NCI-H2171 (cell line): ENCODE measurements around the gene IL3RA.
"Not testable (repeated sequence)": the region's sequence is repeated elsewhere in the genome, so short reads cannot be mapped to it uniquely, and the experiment has no call there.

ENCODE experiments used
- DNase-seq: peaks from one replicate; lab custom pipeline; 2025; lab: John Stamatoyannopoulos, UW

The IL3RA gene

DNA sequence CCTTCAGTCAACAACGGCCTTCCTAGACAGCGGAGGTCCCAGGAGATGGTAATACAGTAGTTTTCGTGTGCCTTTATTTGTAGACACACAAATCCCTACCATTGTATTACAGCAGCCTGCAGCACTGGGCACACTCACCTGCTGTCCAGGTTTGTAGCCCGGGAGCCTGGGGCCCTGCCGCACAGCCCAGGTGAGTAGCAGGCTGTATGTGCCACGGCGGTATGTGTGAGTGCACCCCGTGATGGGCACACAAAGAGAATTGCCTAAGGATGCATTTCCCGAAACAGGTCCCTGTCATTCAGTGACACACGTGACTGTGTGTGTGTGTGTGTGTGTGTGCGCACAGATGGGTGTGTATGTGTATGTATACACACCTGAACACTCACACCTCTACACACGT, 63.5 kb downstream of the IL3RA start:
- no peak for DNase-seq

DNA sequence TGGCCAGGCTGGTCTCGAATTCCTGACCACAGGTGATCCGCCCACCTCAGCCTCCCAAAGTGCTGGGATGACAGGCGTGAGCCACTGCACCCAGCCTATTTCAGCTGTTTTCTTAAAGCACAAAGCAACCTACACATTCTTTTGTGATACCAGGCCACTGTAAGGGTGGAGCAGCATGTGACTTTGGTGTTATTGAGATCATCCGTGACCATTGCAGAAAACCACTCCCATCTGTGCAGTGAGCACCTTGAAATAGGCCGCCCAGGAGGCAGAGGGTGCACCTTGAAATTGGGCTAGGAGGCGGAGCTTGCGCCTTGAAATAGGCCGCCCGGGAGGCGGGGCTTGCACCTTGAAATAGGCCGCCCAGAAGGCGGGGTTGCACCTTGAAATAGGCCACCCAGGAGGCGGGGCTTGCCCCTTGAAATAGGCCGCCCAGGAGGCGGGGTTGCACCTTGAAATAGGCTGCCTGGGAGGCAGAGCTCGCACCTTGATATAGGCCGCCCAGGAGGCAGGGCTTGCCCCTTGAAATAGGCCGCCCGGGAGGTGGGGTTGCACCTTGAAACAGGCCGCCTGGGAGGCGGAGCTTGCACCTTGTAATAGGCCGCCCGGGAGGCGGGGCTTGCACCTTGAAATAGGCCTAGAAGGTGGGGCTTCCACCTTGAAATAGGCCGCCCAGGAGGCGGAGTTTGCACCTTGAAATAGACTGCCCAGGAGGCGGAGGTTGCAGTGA, 64.3 kb downstream of the IL3RA start:
- no peak for DNase-seq

- no peak for DNase-seq
Observed at GRCh38 chrX:1401611-1402430, 65.2 kb downstream of the IL3RA start.

DNA sequence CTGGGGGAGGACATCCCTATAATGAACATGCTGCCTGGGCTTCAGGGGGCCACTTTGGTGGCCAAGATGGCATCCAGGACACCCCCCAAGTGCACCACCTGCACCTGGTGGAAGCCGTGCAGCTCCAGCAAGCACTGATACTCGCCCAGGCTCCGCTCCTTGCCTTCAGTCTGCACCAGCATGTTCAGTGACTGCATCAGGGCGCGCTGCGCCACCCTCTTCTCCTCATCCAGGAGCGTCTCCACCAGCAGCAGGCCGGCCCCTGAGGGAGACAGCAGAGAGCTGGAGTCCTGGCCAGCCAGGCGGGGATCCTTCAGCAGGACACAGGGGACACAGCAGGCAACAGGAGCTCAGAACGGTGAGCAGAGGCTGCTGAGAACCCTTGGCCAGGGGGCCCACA, 66.6 kb downstream of the IL3RA start:
- no peak for DNase-seq

DNA sequence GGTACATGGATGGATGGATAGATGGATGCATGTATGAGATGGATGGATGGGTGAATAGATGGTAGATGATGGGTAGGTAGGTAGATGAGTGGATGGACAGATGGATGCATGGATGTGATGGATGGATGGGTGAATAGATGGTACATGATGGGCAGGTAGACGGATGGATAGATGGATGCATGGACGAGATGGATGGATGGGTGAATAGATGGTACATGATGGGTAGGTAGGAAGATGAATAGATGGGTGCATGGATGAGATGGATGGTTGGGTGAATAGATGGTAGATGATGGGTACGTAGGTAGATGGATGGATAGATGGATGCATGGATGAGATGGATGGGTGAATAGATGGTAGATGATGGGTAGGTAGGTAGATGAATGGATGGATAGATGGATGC, 67.3 kb downstream of the IL3RA start:
- DNase-seq = not testable (repeated sequence)

DNA sequence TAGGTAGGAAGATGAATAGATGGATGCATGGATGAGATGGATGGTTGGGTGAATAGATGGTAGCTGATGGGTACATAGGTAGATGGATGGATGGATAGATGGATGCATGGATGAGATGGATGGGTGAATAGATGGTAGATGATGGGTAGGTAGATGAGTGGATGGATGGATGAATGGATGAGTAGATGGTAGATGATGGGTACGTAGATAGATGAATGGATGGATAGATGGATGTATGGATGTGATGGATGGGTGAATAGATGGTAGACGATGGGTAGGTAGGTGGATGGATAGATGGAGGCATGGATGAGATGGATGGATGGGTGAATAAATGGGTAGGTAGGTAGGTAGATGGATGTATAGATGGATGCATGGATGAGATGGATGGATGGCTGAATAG, 69.2 kb downstream of the IL3RA start:
- DNase-seq = not testable (repeated sequence)

- DNase-seq = no peak
Observed at GRCh38 chrX:1407035-1407434, 70.5 kb downstream of the IL3RA start.

DNA sequence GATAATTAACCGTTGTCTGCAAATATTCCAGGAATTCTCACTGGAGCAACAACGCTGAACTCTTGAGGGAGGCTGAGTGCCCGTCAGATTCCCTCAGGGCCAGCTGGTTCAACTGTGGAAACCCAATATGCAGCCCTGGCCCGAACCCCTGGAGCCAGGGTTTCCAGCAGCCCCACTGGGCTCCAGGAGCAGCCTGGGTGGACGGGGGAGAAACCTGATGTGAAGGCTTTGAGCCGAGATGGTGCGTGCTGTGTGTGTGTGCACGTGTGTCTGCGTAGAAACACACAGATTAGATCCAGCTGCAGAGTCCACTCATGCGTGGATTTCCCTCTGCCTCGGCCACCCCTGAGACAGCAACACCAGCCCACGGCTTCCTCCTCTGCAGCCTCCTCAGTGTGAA, 74.7 kb downstream of the IL3RA start:
- no peak for DNase-seq

- no peak for DNase-seq
Observed at GRCh38 chrX:1412551-1413161, 76.1 kb downstream of the IL3RA start.

GRCh38 chrX:1416327-1416784, 79.8 kb downstream of the IL3RA start:
- no peak for DNase-seq

DNA sequence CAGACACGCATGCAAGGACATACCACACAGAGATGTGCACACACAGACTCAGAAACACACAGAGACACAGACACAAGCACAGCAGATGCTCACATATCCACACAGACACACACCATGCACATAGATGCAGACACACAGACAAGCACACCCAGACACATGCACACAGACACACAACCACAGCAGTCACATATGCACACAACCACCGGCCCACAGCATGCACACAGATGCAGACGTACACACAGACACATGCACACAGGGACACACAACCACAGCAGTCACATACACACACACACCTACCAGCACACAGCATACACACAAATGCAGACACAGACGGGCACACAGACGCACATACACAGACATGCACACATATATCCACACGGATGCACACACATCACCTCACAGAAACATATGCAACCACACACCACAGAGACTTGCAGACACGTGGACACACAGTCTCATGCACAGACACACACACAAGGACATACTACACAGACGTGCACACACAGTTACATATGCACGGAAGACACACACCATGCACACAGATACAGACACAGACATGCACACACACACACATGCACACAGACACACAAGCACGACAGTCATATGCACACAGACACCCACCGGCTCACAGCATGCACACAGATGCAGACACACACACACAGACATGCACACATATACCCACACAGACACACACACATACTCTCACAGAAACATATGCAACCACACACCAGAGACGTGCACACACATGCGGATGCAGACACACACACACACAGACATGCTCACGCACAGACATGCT, 80.6 kb downstream of the IL3RA start:
- no peak for DNase-seq

DNA sequence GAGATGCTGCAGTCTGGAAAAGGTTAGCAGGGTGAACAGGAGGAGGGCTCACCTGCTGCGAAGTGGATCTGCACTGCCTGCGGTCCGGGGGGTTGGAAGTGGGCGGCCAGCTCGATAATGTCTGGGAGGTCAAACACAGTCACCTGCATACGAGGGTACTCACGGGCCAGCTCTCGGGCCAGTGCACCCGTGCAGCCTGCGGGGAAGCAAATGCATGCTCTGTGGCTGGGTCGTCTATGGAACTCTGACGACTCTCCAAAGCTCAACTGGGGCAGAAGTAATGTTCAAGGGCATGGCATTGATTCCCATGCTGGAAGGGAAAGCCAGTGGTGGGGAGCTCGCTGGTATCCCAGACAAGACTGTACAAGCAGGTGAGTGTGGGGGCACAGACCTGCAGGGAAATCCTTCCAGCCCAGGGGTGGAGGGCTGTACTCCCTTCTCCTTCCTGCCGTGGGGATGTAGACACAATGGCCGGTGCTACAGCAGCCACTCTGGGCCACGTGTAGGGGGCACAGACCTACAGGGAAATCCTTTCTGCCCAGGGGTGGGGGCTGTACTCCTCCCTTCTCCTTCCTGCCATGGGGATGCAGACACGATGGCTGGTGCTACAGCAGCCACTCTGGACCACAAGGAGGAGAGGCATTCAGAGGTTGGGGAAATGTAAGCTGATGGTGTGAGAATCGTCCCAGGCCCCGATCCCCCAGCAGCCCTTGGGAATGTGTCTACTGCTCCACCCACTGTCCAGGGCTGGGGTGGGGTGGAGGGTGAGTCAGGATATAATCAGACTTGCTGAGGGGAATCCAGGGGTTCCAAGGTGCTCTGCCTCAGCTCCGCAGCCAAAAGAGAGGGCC, 81.6 kb downstream of the IL3RA start:
- DNase-seq = no peak

- DNase-seq = no peak
Observed at GRCh38 chrX:1418901-1419544, 82.4 kb downstream of the IL3RA start.

DNA sequence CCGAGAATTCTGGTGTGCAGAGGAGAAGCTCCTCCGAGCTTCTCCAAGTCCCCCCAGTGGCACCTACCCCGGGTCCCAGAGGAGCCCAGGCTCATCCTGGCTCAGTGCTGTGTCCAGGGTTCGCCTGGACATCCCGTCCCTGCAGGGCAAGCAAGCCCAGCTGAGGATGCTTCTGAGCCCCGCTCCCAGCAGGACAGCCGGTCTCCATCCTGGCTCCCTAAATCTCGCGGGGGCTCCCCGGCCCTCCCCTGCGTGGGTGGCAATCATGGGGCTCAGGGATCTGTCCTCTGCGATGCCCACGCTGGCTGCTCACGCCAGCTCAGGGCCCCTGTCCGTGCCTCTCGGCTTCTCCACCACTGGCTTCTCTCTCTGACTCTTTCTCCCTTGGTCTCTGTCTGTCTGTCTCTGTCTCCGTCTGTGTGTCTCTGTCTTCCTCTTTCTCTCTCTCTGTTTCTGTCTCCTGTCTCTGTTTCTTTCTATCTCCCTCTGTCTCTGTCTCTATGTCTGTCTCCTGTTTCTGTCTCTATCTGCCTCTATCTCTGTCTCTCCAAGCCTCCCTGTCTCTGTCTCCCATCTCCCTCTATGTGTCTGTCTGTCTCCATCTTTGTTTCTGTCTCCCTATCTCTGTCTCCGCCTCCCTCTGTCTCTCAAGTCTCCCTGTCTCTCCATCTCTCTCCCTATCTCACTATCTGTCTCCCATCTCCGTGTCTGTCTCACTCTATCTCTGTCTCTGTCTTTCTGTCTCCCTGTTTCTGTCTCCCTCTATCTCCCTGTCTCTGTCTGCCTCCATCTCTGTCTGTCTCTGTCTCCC, 83.2 kb downstream of the IL3RA start:
- no peak for DNase-seq

- DNase-seq = no peak
Observed at GRCh38 chrX:1420371-1420770, 83.8 kb downstream of the IL3RA start.

DNA sequence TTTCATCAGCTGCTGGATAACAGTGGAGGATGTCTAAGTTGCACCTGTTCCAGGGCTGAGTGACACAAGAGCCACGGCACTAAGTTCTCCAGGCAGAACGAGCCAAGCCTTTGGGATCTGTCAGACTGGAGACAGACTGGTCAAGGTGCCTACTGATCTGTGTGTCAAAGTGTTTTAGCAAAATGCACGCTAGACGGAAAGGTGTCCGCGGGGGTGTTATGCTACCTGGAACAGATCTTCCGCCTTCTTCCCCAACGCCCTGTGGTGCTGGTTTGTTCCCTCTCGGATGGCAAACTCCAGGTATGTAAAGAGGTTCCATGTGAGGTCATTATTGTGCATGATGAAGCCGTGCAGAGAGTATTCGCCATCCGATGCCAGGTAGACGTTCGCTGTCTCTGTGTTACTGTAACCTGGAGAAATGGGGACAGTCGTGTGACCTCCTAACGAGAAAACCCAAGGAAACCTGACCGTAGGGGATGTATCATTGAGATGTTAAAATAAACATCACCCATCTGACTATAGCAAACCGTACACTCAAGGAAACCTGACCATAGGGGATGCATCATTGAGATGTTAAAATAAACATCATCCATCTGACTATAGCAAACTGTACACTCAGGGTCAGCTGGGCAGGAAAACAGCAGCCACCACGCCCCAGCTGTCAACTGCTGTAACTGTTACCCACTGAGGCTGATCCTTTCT, 85.0 kb downstream of the IL3RA start:
- DNase-seq = no peak

DNA sequence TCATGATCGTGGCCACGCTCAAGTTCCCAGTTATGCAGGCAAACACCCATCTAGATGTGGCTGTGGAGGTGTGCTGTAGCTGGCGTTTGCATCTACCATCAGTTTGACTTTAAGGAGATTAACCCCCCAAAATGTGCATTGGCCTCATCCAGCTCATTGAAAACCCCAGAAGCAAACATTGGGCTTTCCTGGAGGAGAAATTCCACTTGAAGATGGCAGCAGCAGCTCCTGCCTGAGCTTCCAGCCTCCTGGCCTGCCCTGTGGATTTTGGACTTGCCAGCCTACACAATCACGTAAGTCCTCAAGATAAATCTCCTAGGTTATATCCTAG, 85.5 kb downstream of the IL3RA start:
- no peak for DNase-seq

DNA sequence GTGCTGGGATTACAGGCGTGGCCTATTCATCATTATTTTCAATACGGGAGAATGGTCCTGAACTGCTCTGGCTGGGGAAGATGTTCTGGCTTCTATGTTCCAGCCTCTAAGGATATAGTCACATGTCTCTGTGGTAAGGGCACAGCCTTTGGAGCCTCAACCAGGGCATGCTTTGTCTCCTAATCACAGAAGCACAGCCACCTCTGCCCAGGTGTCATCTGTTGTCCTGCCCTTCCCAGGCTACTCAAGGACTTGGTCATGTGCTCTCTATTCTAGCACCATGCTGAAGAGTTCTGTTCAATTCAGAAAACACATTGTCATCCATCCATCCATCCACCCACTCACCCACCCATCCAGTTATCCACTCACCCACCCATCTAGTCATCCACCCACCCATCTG, 86.6 kb downstream of the IL3RA start:
- no peak for DNase-seq

DNA sequence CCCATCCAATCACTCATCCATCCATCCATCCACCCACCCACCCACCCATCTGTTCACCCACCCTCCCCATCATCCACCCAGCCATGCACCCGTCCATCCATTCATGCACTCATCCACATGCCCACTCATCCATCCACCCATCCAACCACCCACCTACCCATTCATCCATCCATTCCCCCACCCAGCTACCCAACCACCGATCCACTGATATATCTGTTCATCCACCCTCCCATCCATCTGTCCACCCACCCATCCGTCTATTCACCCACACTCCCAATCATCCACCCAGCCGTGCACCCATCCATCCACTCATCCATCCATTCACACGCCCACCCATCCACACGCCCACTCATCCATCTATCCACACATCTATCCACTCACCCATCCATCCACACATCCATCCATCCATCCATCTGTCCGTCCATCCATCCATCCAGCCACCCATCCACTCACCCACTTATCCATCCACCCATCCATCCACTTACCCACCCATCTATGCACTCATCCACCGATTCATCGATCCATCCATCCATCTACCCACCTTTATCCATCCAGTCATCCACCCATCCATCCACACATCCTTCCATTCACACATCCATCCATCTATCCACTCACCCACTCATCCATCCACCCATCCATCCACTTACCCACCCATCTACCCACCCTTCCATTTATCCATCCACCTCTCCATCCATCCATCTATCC, 87.7 kb downstream of the IL3RA start:
- no peak for DNase-seq
